Lower leg skin (tissue), 4 donors: ENCODE data around the gene HMGCL. TPM values are rescaled to one million over a fixed set of nuclear protein-coding genes. Genes with fewer than 3 reads are reported as not detected.
"Not testable (repeated sequence)": the region's sequence is repeated elsewhere in the genome, so short reads cannot be mapped to it uniquely, and the experiment has no call there.

Experiments used
- DNase-seq, 2 donors: peaks; one replicate each; pipeline ENCODE4 v3.0.0-alpha.2; 2019; ENCODE audit warnings: low spot score in 2 of 2
- H3K4me3 ChIP-seq: fragments of 200-600 bp; sonication (generic); 2 replicates; pipeline ENCODE4 v1.5.1; 2017; ENCODE audit warnings: mild to moderate bottlenecking, low read depth; ENCODE audit not compliant: poor library complexity, severe bottlenecking
- CTCF ChIP-seq, 3 donors: fragments of 450-650 bp; IDR thresholded peaks; one replicate each; pipeline ENCODE4 v1.5.1; 2016; ENCODE audit warnings: antibody characterized with exemption in 3 of 3, mild to moderate bottlenecking in 3 of 3, moderate library complexity in 2 of 3
- POLR2A ChIP-seq, 2 donors: fragments of 450-650 bp; IDR thresholded peaks; one replicate each; pipeline ENCODE4 v1.6.1; 2016 to 2017; ENCODE audit warnings: antibody characterized with exemption in 2 of 2, mild to moderate bottlenecking in 1 of 2, moderate library complexity in 1 of 2
- WGBS, 2 donors: methylation state at CpG; one replicate each; pipeline ENCODE4 v1.1.5; 2018; 5-methylcytosine and 5-hydroxymethylcytosine counted together
- intact Hi-C: fragments of 100-400 bp; cut with DNase I; formaldehyde crosslinking; loops from one replicate; pipeline ENCODE4 v1.15.0; 2023; ENCODE audit warnings: low total_unique reads
- total RNA-seq, 4 donors: library from RNA; depleted of rRNA; stranded (reverse); fragments of >200 nt; gene quantifications; one replicate each; pipeline ENCODE4 v1.1.0, GENCODE V29; 2016

Gene HMGCL
- total RNA-seq, 4 donors from 2014 or later, result 30.9 to 44.9 (median 36.0) TPM

- 96 to 97% methylated on average over 3 of the region's 3 CpGs for WGBS, 2 donors
- H3K4me3 ChIP-seq, result no peak overlapping the region
- TF ChIP-seq POLR2A (IDR thresholded peaks at IDR 0.05) (no peak), CTCF (IDR thresholded peaks at IDR 0.05) (no peak)
- intact Hi-C loops, result no loop called here
- DNase-seq, result no peak
Observed at GRCh38 chr1:23788695-23789094, 36.5 kb downstream of the HMGCL start.

- no peak for DNase-seq
- TF ChIP-seq CTCF (IDR thresholded peaks at IDR 0.05) (no peak), POLR2A (IDR thresholded peaks at IDR 0.05) (no peak)
- H3K4me3 ChIP-seq, result no peak overlapping the region
- intact Hi-C loops, result no loop called here
- WGBS, 2 donors, result 84 to 85% methylated on average over 3 of the region's 3 CpGs
Observed at GRCh38 chr1:23787701-23788100, 37.5 kb downstream of the HMGCL start.

GRCh38 chr1:23784846-23785245 lies 40.4 kb downstream of the HMGCL start:
- TF ChIP-seq POLR2A (IDR thresholded peaks at IDR 0.05) (no peak), CTCF (IDR thresholded peaks at IDR 0.05) (no peak)
- intact Hi-C loops, result no loop called here
- no peak for DNase-seq
- H3K4me3 ChIP-seq, result no peak overlapping the region
- 82 to 88% methylated on average over 4 of the region's 4 CpGs for WGBS, 2 donors

DNA sequence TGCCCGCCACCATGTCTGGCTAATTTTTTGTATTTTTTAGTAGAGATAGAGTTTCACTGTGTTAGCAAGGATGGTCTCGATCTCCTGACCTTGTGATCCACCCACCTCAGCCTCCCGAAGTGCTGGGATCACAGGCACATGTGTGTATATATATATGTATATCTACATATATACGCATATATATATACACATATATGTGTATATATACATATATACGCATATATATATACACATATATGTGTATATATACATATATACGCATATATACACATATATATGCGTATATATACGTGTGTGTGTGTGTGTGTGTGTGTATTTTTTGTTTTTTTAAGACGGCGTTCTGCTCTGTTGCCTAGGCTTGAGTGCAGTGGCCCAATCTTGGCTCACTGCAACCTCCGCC lies 42.1 kb downstream of the HMGCL start:
- WGBS, 2 donors, result 95 to 96% methylated on average over 11 of the region's 11 CpGs
- H3K4me3 ChIP-seq, DNase-seq, intact Hi-C loops: not testable (repeated sequence)

DNA sequence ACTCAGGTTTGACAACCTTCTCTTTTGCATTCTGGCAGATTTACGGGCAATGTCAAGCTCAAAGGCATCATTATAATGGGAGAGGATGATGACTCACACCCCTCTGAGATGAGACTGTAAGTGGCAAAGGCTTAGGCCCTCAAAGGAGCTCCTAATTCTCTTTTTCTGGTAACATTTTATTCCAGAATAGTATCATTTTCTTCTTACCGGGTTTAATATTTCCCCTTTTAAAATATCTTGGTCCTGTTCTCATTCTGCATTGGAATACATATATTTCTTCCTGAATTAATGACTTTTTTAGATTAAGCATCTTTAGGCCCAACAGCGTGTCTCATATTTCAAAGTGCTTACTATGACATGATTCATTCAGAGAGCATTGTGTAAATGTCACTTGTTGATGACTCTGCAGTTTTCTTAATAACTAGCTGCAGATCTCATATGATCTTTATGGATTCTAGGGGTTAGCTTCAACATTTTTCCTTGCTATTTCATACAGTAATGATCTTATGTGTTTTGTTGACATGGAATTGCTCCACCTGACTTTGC lies 45.3 kb downstream of the HMGCL start:
- no peak for DNase-seq
- TF ChIP-seq CTCF (IDR thresholded peaks at IDR 0.05) (no peak), POLR2A (IDR thresholded peaks at IDR 0.05) (no peak)
- intact Hi-C loops, result no loop called here
- no peak overlapping the region for H3K4me3 ChIP-seq
- WGBS, 2 donors, result 50 to 54% methylated on average over 3 of the region's 3 CpGs

DNA sequence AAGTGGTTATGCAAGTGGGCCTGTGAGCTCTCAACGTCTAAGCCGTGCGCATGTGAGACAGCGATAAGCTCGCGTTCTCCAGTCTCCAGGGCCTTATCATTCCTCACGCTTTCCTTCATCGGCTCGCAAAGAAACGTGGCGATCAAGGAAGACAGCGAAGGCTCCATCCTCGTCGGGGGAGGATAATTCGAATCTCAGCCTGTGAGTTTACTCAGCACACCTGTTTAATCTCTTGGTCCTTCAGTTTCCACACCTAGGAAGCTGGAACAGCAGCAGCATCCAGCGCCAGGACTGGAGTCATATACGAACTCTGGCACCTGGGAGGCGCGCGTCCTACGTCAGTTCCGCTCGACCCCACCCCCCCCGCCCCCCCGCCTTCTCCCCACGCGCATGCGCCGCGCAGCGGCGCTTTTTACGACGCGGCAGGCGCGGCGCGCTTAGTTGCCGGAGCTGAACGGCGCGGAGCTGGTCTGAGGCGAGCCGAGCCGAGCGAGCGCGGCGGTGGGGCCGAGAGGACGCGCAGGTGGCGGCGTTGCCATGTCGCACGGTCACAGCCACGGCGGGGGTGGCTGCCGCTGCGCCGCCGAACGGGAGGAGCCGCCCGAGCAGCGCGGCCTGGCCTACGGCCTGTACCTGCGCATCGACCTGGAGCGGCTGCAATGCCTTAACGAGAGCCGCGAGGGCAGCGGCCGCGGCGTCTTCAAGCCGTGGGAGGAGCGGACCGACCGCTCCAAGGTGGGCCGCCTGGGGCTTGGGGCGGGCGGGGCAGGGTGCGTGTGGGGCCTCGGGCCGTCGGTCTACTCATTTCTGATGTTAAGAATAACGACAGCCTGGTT lies 47.0 kb downstream of the HMGCL start, which contains the start of gene PITHD1:
Gene PITHD1 (plus strand): TSS at position 440 of the 836 bp plus-strand sequence. CDS start 98 bp downstream, at position 538.
- DNase-seq, result peak; percentile 63 to 94
- intact Hi-C loops, result no loop called here
- TF ChIP-seq POLR2A (IDR thresholded peaks at IDR 0.05), result no peak
- TF ChIP-seq CTCF (IDR thresholded peaks at IDR 0.05), result no peak
- H3K4me3 ChIP-seq, result peak within 1 kb of the TSS; percentile 65
- 0% methylated on average over 33 to 56 of the region's 91 CpGs for WGBS, 2 donors
